ENCODE measurements around the gene MSRB3.

Gene MSRB3

DNA sequence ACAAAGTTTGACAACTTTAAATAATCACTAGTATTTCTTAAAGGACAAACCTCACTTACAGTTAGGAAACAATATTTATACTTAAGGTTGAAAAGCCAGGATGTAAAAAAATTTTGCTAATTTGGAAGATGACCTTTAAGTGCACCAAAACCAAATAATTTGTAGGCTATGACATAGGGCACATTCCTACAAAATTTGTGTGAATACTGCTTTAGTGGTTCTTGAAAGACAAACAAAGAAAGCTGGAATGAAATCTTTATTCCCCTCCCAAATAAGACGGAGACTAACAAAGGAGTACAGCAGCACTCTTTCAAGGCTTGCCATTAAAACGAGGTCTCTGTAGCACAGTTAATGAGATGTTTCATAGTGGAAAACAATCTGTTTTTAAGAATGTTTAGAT is 45.6 kb downstream of the MSRB3 start:
- H3K4me3 ChIP-seq (ENCODE audit: control insufficient read depth, low read depth, low read length), result no peak overlapping the region
- DNase-seq (ENCODE audit: low read depth), result no peak
- TF ChIP-seq CTCF (conservative IDR thresholded peaks at IDR 0.05; ENCODE audit: control insufficient read depth, insufficient read depth, low read depth, low read length), result no peak

DNA sequence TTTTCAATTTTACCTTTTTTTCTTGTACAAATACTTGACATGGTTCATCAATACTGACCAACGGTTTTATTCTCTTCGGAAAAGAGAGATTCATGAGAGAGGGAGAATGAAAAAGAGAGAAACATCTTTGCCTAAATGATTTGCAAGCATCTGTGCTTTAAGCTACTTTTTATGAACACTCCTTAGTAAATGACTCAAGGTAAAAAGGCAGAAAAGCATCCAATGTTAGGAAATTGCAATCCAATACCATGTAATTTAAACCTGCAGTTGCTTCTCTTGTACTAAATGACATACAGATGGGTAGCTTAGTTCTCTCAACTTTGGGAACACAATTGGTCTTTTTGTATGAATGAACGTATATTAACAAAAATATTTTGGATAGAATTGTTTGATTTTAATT is 46.1 kb downstream of the MSRB3 start:
- no peak for DNase-seq (ENCODE audit: low read depth)
- no peak overlapping the region for H3K4me3 ChIP-seq (ENCODE audit: control insufficient read depth, low read depth, low read length)
- TF ChIP-seq CTCF (conservative IDR thresholded peaks at IDR 0.05; ENCODE audit: control insufficient read depth, insufficient read depth, low read depth, low read length), result no peak

- TF ChIP-seq CTCF (conservative IDR thresholded peaks at IDR 0.05; ENCODE audit: control insufficient read depth, insufficient read depth, low read depth, low read length), result no peak
- no peak overlapping the region for H3K4me3 ChIP-seq (ENCODE audit: control insufficient read depth, low read depth, low read length)
- no peak for DNase-seq (ENCODE audit: low read depth)
Measured at GRCh38 chr12:65325183-65325582, 46.7 kb downstream of the MSRB3 start.

GRCh38 chr12:65326616-65327015 is 48.1 kb downstream of the MSRB3 start:
- no peak overlapping the region for H3K4me3 ChIP-seq (ENCODE audit: control insufficient read depth, low read depth, low read length)
- DNase-seq (ENCODE audit: low read depth), result no peak
- TF ChIP-seq CTCF (conservative IDR thresholded peaks at IDR 0.05; ENCODE audit: control insufficient read depth, insufficient read depth, low read depth, low read length), result no peak

DNA sequence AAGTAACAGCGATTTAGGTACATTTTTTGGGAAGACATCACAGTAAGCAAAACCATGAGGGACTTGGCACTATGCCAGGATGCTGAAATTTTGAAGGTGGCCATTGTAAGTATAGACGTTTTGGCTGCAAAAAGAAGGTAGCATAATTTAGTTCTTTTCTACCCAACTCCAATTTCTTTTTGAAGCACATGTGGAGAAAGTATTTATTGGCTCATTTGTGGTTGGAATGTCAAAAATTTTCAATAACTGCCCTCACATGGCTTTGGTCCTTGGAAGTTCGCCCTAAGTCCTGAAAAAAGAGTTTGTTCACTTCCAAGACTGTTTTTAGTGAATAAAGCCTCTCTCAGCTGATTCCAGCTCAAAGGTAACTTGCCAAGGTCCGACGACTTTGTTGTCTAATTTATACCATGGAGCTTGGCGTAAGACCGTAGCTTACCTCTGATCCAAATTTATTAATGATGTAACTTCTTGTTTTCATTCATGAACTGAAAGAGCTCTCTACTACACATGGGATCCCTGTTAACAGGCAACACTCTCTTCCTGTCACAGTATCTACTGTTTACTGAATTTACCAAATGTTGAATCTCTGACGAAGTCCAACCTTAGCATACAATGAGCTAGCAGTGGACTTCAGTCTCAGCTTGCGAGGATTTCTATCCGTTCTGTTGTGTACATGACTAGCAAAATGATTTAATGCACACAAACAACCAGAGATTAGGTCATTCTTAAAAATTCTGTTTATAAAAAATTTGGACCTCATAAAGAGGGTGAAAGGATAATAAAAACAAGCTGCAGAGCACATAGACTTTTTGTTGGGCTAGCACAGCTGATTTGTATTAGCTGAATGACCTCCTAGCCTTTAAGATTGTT is 49.0 kb downstream of the MSRB3 start:
- no peak for TF ChIP-seq CTCF (conservative IDR thresholded peaks at IDR 0.05; ENCODE audit: control insufficient read depth, insufficient read depth, low read depth, low read length)

DNA sequence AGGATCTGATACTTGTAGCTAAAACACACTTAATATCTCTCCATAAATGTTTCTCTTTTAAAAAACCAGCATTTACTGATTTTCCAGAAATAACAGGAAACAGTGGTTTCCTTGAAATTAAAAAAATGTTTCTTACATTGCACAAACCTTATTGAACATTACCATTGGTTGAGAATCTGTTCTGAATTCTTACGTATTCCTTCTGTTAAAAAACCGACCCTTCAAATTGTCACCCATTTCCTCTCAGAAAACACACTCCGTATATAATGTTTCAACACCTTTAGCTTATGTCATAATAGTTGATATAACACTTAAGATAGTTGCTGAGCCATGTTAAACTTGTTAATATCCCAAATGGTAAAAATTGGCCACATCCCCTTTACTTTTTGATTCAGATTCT is 51.2 kb downstream of the MSRB3 start:
- no peak for DNase-seq (ENCODE audit: low read depth)
- TF ChIP-seq CTCF (conservative IDR thresholded peaks at IDR 0.05; ENCODE audit: control insufficient read depth, insufficient read depth, low read depth, low read length), result no peak
- no peak overlapping the region for H3K4me3 ChIP-seq (ENCODE audit: control insufficient read depth, low read depth, low read length)

More for the DNA sequence above, 49.0 kb downstream of the MSRB3 start:
- no peak overlapping the region for H3K4me3 ChIP-seq (ENCODE audit: control insufficient read depth, low read depth, low read length)
- DNase-seq (ENCODE audit: low read depth), result peak; percentile 83
